GM23338 (cell line): ENCODE measurements around the gene PITHD1. TPM values are rescaled to one million over a fixed set of nuclear protein-coding genes. Genes with fewer than 3 reads are reported as not detected.

ENCODE experiments used
- ATAC-seq: fragments of 200-7000 bp; cut with Tn5 transposase; 3 replicates; pipeline ENCODE4 v1.9.1; 2020
- DNase-seq: peaks from one replicate; pipeline ENCODE4 v3.0.0-alpha.2; 2015; ENCODE audit warnings: low spot score
- H2AFZ ChIP-seq: fragments of 200-600 bp; sonication (generic); 2 replicates; pipeline ENCODE4 v1.8.0; 2016; ENCODE audit warnings: antibody characterized with exemption, mild to moderate bottlenecking, moderate library complexity
- H3F3A ChIP-seq: fragments of 200-600 bp; sonication (generic); replicated peaks from 2 replicates; pipeline ENCODE4 v1.8.0; 2017; ENCODE audit warnings: antibody characterized with exemption, mixed run types, low read depth
- H3K27ac ChIP-seq: fragments of 200-600 bp; sonication (generic); 2 replicates; pipeline ENCODE4 v1.6.1; 2016; ENCODE audit warnings: low read depth
- H3K27me3 ChIP-seq: fragments of 200-600 bp; sonication (generic); 2 replicates; pipeline ENCODE4 v1.8.0; 2016; ENCODE audit warnings: mild to moderate bottlenecking, mixed run types, moderate library complexity; ENCODE audit not compliant: insufficient read depth
- H3K36me3 ChIP-seq: fragments of 200-600 bp; sonication (generic); 2 replicates; pipeline ENCODE4 v1.8.0; 2016; ENCODE audit warnings: mild to moderate bottlenecking; ENCODE audit not compliant: insufficient read depth
- H3K4me1 ChIP-seq: fragments of 200-600 bp; sonication (generic); 2 replicates; pipeline ENCODE4 v1.8.0; 2016; ENCODE audit warnings: mild to moderate bottlenecking, moderate library complexity; ENCODE audit not compliant: insufficient read depth
- H3K4me2 ChIP-seq: fragments of 200-600 bp; sonication (generic); 2 replicates; pipeline ENCODE4 v1.7.1; 2017; ENCODE audit warnings: mixed run types
- H3K4me3 ChIP-seq: fragments of 200-600 bp; sonication (generic); 2 replicates; pipeline ENCODE4 v1.6.1; 2016; ENCODE audit warnings: mixed run types
- H3K79me2 ChIP-seq: fragments of 200-600 bp; sonication (generic); replicated peaks from 2 replicates; pipeline ENCODE4 v1.8.0; 2017; ENCODE audit warnings: mild to moderate bottlenecking; ENCODE audit not compliant: insufficient read depth
- H3K9me2 ChIP-seq: fragments of 200-600 bp; sonication (generic); 2 replicates; pipeline ENCODE4 v1.8.0; 2017; ENCODE audit not compliant: insufficient read depth
- H4K20me1 ChIP-seq: fragments of 200-600 bp; sonication (generic); replicated peaks from 2 replicates; pipeline ENCODE4 v1.8.0; 2017; ENCODE audit warnings: mild to moderate bottlenecking; ENCODE audit not compliant: insufficient read depth
- H3K27ac Mint-ChIP-seq: 2 replicates; pipeline ENCODE4 v1.8.0; 2020; ENCODE audit warnings: inconsistent platforms, mild to moderate bottlenecking, moderate library complexity, mixed read lengths
- H3K27me3 Mint-ChIP-seq: 3 replicates; pipeline ENCODE4 v1.8.0; 2022; ENCODE audit warnings: low read depth, mild to moderate bottlenecking, moderate library complexity, mixed read lengths, inconsistent platforms; ENCODE audit not compliant: insufficient read depth, poor library complexity
- H3K36me3 Mint-ChIP-seq: 3 replicates; pipeline ENCODE4 v1.8.0; 2021; ENCODE audit warnings: low read depth, mild to moderate bottlenecking, inconsistent platforms, moderate library complexity, mixed read lengths
- H3K4me1 Mint-ChIP-seq: 3 replicates; pipeline ENCODE4 v1.8.0; 2020; ENCODE audit warnings: mild to moderate bottlenecking, inconsistent platforms, mixed read lengths
- H3K4me3 Mint-ChIP-seq: 3 replicates; pipeline ENCODE4 v1.8.0; 2021; ENCODE audit warnings: moderate library complexity, mild to moderate bottlenecking, inconsistent platforms, mixed read lengths
- H3K9me3 Mint-ChIP-seq: 3 replicates; pipeline ENCODE4 v1.8.0; 2020; ENCODE audit warnings: moderate library complexity, mild to moderate bottlenecking, inconsistent platforms, mixed read lengths
- EZH2 ChIP-seq: fragments of 200-600 bp; sonication (generic); IDR thresholded peaks from one replicate; pipeline ENCODE4 v1.8.0; 2017; ENCODE audit warnings: antibody characterized with exemption, mild to moderate bottlenecking, low read depth; ENCODE audit not compliant: unreplicated experiment
- EZH2phosphoT487 ChIP-seq: fragments of 200-600 bp; sonication (generic); IDR thresholded peaks from one replicate; pipeline ENCODE4 v1.8.1; 2018; ENCODE audit warnings: antibody characterized with exemption; ENCODE audit not compliant: unreplicated experiment
- NANOG ChIP-seq: IDR thresholded peaks from 2 replicates; pipeline ENCODE4 v1.6.1; 2016; ENCODE audit warnings: antibody characterized with exemption, borderline replicate concordance
- STAT1 ChIP-seq: IDR thresholded peaks from one replicate; pipeline ENCODE4 v1.6.1; 2016; ENCODE audit warnings: antibody characterized with exemption; ENCODE audit not compliant: unreplicated experiment
- ZNF331 ChIP-seq: fragments of 250-450 bp; sonication (Bioruptor Pico); IDR thresholded peaks from 2 replicates; pipeline ENCODE4 v1.5.0; 2020; ENCODE audit warnings: low read depth, mild to moderate bottlenecking, moderate library complexity
- polyA plus RNA-seq: library from polyadenylated mRNA; unstranded; fragments of >200 nt; fragmentation: Nextera tagmentation; extraction: Ambion mirVana; gene quantifications from 2 replicates; pipeline ENCODE4 v1.2.1, GENCODE V29; 2016
- total RNA-seq: library from RNA; depleted of rRNA; stranded (reverse); fragments of >200 nt; shearing (Covaris generic); gene quantifications from 2 replicates; pipeline ENCODE4 v1.2.3, GENCODE V29; 2014
- TF ChIP-seq, protein P1 (sequence below): fragments of 250-450 bp; sonication (Bioruptor Pico); IDR thresholded peaks from 2 replicates; pipeline ENCODE4 v1.5.0; 2020; ENCODE audit warnings: mild to moderate bottlenecking, moderate library complexity

Gene PITHD1
- total and polyA plus RNA-seq, 2 experiments from 2014 or later, result 52.9 to 99.0 TPM

DNA sequence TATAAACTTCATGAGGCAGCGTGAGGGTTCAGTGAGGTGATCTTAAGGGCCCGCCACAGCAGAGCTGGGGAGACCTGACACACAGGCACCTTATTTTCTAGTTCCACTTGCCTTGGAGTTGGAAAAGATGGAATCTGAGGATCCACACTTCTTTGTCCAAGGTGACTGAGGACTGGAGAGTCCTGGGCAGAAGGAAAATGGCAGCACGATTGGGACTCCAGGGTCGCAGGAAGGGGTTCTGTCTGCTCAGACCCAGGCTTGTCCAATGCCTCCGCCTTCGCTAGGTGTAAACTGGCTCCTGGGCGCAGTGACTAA lies 21.0 kb downstream of the PITHD1 start:
- H3K4me2 ChIP-seq, result peak overlapping the region; percentile 98
- H3K27ac ChIP-seq, result no peak overlapping the region
- TF ChIP-seq, protein P1, sequence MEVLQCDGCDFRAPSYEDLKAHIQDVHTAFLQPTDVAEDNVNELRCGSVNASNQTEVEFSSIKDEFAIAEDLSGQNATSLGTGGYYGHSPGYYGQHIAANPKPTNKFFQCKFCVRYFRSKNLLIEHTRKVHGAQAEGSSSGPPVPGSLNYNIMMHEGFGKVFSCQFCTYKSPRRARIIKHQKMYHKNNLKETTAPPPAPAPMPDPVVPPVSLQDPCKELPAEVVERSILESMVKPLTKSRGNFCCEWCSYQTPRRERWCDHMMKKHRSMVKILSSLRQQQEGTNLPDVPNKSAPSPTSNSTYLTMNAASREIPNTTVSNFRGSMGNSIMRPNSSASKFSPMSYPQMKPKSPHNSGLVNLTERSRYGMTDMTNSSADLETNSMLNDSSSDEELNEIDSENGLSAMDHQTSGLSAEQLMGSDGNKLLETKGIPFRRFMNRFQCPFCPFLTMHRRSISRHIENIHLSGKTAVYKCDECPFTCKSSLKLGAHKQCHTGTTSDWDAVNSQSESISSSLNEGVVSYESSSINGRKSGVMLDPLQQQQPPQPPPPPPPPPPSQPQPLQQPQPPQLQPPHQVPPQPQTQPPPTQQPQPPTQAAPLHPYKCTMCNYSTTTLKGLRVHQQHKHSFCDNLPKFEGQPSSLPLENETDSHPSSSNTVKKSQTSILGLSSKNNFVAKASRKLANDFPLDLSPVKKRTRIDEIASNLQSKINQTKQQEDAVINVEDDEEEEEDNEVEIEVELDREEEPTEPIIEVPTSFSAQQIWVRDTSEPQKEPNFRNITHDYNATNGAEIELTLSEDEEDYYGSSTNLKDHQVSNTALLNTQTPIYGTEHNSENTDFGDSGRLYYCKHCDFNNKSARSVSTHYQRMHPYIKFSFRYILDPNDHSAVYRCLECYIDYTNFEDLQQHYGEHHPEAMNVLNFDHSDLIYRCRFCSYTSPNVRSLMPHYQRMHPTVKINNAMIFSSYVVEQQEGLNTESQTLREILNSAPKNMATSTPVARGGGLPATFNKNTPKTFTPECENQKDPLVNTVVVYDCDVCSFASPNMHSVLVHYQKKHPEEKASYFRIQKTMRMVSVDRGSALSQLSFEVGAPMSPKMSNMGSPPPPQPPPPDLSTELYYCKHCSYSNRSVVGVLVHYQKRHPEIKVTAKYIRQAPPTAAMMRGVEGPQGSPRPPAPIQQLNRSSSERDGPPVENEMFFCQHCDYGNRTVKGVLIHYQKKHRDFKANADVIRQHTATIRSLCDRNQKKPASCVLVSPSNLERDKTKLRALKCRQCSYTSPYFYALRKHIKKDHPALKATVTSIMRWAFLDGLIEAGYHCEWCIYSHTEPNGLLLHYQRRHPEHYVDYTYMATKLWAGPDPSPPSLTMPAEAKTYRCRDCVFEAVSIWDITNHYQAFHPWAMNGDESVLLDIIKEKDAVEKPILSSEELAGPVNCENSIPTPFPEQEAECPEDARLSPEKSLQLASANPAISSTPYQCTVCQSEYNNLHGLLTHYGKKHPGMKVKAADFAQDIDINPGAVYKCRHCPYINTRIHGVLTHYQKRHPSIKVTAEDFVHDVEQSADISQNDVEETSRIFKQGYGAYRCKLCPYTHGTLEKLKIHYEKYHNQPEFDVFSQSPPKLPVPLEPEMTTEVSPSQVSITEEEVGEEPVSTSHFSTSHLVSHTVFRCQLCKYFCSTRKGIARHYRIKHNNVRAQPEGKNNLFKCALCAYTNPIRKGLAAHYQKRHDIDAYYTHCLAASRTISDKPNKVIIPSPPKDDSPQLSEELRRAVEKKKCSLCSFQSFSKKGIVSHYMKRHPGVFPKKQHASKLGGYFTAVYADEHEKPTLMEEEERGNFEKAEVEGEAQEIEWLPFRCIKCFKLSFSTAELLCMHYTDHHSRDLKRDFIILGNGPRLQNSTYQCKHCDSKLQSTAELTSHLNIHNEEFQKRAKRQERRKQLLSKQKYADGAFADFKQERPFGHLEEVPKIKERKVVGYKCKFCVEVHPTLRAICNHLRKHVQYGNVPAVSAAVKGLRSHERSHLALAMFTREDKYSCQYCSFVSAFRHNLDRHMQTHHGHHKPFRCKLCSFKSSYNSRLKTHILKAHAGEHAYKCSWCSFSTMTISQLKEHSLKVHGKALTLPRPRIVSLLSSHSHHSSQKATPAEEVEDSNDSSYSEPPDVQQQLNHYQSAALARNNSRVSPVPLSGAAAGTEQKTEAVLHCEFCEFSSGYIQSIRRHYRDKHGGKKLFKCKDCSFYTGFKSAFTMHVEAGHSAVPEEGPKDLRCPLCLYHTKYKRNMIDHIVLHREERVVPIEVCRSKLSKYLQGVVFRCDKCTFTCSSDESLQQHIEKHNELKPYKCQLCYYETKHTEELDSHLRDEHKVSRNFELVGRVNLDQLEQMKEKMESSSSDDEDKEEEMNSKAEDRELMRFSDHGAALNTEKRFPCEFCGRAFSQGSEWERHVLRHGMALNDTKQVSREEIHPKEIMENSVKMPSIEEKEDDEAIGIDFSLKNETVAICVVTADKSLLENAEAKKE (CRISPR knock-in tag), result no peak
- TF ChIP-seq EZH2phosphoT487 (no peak), EZH2 (no peak), NANOG (no peak), STAT1 (no peak), ZNF331 (CRISPR knock-in tag) (no peak)
- Mint-ChIP-seq H3K4me3 (peak overlapping the region; percentile 98), H3K27ac (no peak overlapping the region), H3K36me3 (peaks cover 36% of the 10 kb centered on the region), H3K27me3 (peaks cover 21% of the 10 kb centered on the region), H3K4me1 (peaks cover 14% of the 10 kb centered on the region), H3K9me3 (no peaks in the 10 kb centered on the region)
- peak overlapping the region; percentile 91 for H3K4me3 ChIP-seq
- H3F3A ChIP-seq, result peaks cover 11% of the 10 kb centered on the region; the same call in 1 of the 2 replicates
- H3K79me2 ChIP-seq, result no peaks in the 10 kb centered on the region
- 0 out of 2 replicates have a peak, but pooled peaks cover 4% of the 10 kb centered on the region for H3K36me3 ChIP-seq
- ATAC-seq, result no peak
- no peak overlapping the region for H2AFZ ChIP-seq
- H3K9me2 ChIP-seq, result no peaks in the 10 kb centered on the region
- DNase-seq, result no peak
- H3K4me1 ChIP-seq, result peaks cover 15% of the 10 kb centered on the region
- 0 out of 2 replicates have a peak, but pooled peaks cover 8% of the 10 kb centered on the region for H4K20me1 ChIP-seq
- peaks cover 14% of the 10 kb centered on the region for H3K27me3 ChIP-seq
